Glutamatergic neuron (in vitro differentiated cells): ENCODE data around the gene SLC48A1. TPM values are rescaled to one million over a fixed set of nuclear protein-coding genes. Genes with fewer than 3 reads are reported as not detected.

Source experiments
- DNase-seq: peaks from one replicate; pipeline ENCODE4 v3.0.0; 2022
- H3K27ac Mint-ChIP-seq: one replicate; pipeline ENCODE4 v1.8.0; 2020; ENCODE audit warnings: mild to moderate bottlenecking, mixed read lengths, inconsistent platforms; ENCODE audit not compliant: unreplicated experiment
- H3K27me3 Mint-ChIP-seq: one replicate; pipeline ENCODE4 v1.8.0; 2020; ENCODE audit warnings: mild to moderate bottlenecking, moderate library complexity, mixed read lengths, inconsistent platforms; ENCODE audit not compliant: unreplicated experiment
- H3K36me3 Mint-ChIP-seq: one replicate; pipeline ENCODE4 v1.8.0; 2020; ENCODE audit warnings: mild to moderate bottlenecking, mixed read lengths, inconsistent platforms; ENCODE audit not compliant: unreplicated experiment
- H3K4me1 Mint-ChIP-seq: one replicate; pipeline ENCODE4 v1.8.0; 2020; ENCODE audit warnings: mild to moderate bottlenecking, low read depth, mixed read lengths, inconsistent platforms; ENCODE audit not compliant: unreplicated experiment
- H3K4me3 Mint-ChIP-seq: one replicate; pipeline ENCODE4 v1.8.0; 2020; ENCODE audit warnings: mild to moderate bottlenecking, mixed read lengths, inconsistent platforms; ENCODE audit not compliant: unreplicated experiment
- H3K9me3 Mint-ChIP-seq: one replicate; pipeline ENCODE4 v1.8.0; 2020; ENCODE audit warnings: mild to moderate bottlenecking, moderate library complexity, mixed read lengths, inconsistent platforms; ENCODE audit not compliant: unreplicated experiment
- CTCF ChIP-seq: fragments of 200-600 bp; sonication (generic); IDR thresholded peaks from one replicate; pipeline ENCODE4 v1.5.0; 2021; ENCODE audit not compliant: partially characterized antibody, unreplicated experiment
- total RNA-seq: library from RNA; stranded (reverse); fragmentation: NEBNext Ultra II Directional; extraction: Animal tissue kit (Norgen Biotek cat#: 25700); gene quantifications from one replicate; pipeline ENCODE4 v1.2.1, GENCODE V29; 2021; ENCODE audit not compliant: unreplicated experiment

Gene SLC48A1
- total RNA-seq, 1 donor from 2014 or later: 15.7 TPM

DNA sequence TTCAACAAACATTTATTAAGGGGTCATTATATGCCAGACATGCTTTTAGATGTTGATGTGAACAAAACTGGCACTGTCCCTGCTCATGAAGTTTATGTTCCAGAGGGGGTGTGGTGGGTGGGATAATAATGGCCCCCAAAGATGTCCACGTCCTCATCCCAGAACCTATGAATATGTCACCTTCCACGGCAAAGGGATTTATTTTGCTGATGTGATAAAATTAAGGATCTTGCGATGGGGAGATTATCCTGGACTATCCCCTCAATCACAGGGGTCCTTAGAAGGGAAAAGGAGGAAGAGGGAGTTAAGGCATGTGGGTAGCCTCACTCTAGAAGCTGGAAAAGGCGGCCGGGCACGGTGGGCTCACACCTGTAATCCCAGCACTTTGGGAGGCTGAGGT lies 1.7 kb upstream of the SLC48A1 start:
- peaks cover 3% of the 10 kb centered on the region for H3K4me1 Mint-ChIP-seq
- H3K27ac Mint-ChIP-seq: no peak overlapping the region
- H3K9me3 Mint-ChIP-seq: peaks cover 13% of the 10 kb centered on the region
- no peak for TF ChIP-seq CTCF
- H3K36me3 Mint-ChIP-seq: no peaks in the 10 kb centered on the region
- H3K4me3 Mint-ChIP-seq: no peak overlapping the region
- H3K27me3 Mint-ChIP-seq: peaks cover 9% of the 10 kb centered on the region
- DNase-seq: no peak

DNA sequence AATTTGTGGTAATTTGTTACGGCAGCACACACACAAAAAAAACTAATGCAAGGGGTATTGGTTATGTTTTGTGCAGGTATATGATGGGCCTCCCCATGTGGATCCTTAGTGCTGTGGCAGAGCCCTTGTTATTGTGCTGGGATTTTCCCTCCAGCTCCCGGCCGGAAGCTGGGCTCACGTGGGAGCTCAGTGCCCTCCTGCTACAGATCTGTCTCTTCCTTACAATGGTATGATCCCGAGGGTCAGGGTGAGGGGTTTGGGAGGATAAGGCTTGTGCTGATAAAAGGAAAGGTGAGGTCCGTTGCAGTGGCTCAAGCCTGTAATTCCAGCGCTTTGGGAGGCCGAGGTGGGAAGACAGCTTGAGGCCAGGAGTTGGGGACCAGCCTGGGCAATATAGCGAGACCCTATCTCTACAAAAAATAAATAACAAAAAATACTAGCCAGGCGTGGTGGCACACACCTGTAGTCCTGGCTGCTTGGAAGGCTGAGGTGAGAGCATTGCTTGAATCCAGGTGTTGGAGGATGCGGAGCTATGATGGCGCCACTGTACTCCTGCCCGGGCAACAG lies 861 bp upstream of the SLC48A1 start:
- no peaks in the 10 kb centered on the region for H3K36me3 Mint-ChIP-seq
- H3K4me1 Mint-ChIP-seq: peaks cover 3% of the 10 kb centered on the region
- H3K27me3 Mint-ChIP-seq: peaks cover 9% of the 10 kb centered on the region
- no peak for TF ChIP-seq CTCF
- peak overlapping the region; percentile 79 for H3K27ac Mint-ChIP-seq
- DNase-seq: no peak
- peak overlapping the region; percentile 87 for H3K4me3 Mint-ChIP-seq
- peaks cover 13% of the 10 kb centered on the region for H3K9me3 Mint-ChIP-seq

DNA sequence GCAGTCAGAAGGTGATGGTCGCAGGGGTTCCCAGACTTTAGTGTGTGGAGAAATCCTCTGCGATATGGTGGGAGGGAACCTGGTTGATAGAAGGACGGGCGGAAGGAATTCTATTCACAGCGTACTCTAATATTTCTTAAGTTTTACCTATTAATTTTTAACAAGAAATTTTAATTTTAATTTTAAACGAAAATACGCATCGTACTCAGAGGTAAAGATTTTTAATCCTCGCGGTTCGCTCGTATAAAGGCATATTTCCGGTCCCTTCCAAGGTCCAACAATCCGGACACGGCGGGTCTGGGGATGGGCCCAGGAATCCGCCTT lies 338 bp upstream of the SLC48A1 start:
- peaks cover 6% of the 10 kb centered on the region for H3K4me1 Mint-ChIP-seq
- TF ChIP-seq CTCF: no peak
- peak overlapping the region; percentile 79 for H3K27ac Mint-ChIP-seq
- peak overlapping the region; percentile 87 for H3K4me3 Mint-ChIP-seq
- H3K27me3 Mint-ChIP-seq: peaks cover 9% of the 10 kb centered on the region
- DNase-seq: no peak
- H3K9me3 Mint-ChIP-seq: peaks cover 9% of the 10 kb centered on the region
- H3K36me3 Mint-ChIP-seq: no peaks in the 10 kb centered on the region

- Mint-ChIP-seq H3K36me3 (no peaks in the 10 kb centered on the region), H3K4me3 (peak overlapping the region; percentile 95), H3K9me3 (peaks cover 9% of the 10 kb centered on the region), H3K27ac (peak overlapping the region; percentile 83), H3K27me3 (peaks cover 9% of the 10 kb centered on the region), H3K4me1 (peaks cover 11% of the 10 kb centered on the region)
- no peak for TF ChIP-seq CTCF
- DNase-seq: no peak
Observed at GRCh38 chr12:47773858-47774580, 981 bp downstream of the SLC48A1 start.

DNA sequence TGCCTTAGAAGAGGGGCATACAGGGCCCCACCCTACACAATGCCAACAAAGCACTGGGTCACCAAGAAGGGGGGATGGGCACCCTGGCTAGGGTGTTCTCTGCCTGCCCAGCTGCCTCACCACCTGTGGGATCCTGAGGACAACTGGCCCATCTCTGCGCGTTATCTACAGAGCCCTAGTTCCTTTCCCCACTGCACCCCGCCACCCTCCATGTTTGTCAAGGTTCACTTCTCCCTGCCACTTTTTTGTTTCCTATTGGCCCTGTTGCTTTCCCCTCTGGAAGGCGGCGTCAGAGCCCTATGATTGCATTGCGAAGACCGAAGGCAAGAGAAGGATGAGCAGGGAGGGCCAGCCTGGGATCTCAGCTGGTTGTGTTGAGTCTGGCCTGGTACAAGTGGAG lies 1.6 kb downstream of the SLC48A1 start:
- H3K27me3 Mint-ChIP-seq: peaks cover 9% of the 10 kb centered on the region
- no peak for DNase-seq
- H3K4me1 Mint-ChIP-seq: peaks cover 13% of the 10 kb centered on the region
- no peak for TF ChIP-seq CTCF
- H3K36me3 Mint-ChIP-seq: no peaks in the 10 kb centered on the region
- peaks cover 9% of the 10 kb centered on the region for H3K9me3 Mint-ChIP-seq
- H3K4me3 Mint-ChIP-seq: peak overlapping the region; percentile 21
- no peak overlapping the region for H3K27ac Mint-ChIP-seq
